Placental epithelial cell (primary cell): ENCODE results near the gene CDS2. TPM values are rescaled to one million over a fixed set of nuclear protein-coding genes. Genes with fewer than 3 reads are reported as not detected.

Source experiments
- small RNA-seq: library from RNA; depleted of rRNA; stranded (forward); fragments of <200 nt; gene quantifications from one replicate; pipeline ENCODE3, GENCODE V24; 2012
- total RNA-seq: library from RNA; depleted of rRNA; stranded (reverse); fragments of >200 nt; gene quantifications from 2 replicates; pipeline ENCODE4 v1.2.3, GENCODE V29; 2012

CDS2 gene
- total RNA-seq = 13.0 and 38.0 TPM in 2 replicates

DNA sequence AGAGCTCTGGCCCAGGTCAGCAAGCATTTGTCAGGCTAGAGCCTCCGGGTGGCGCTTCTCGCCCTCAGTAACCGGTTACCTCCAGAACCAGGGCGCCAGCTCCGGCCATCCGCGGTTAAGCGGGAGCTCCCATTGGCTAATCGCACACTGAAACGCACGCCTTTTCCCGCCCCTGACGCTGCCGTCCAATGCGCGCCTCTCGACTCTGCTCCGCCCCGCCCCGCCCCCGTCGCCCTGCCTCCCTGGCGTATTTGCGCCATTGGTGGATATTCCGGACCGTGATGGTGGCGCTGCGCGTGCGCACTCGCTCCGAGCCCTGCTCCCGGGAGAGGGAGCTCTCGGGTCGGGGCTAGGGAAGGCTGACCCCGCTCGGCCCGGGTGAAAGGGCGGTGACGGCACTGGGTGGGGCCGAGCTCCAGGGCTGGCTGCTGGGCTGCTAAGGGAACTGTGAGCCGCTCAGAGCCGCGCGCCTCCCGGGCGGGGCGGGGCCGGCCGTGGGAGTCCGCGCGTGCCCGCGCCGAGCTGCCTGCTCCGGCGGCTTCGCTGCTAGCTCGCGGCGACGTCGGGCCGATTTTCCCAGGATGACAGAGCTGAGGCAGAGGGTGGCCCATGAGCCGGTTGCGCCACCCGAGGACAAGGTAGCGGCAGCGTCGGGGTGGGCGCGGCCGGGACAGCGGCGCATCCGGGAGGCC, at the start of gene CDS2:
Gene CDS2, plus strand, starts transcription at position 497 of the 692 bp plus-strand sequence. Its CDS starts 85 bp downstream, at position 582.

DNA sequence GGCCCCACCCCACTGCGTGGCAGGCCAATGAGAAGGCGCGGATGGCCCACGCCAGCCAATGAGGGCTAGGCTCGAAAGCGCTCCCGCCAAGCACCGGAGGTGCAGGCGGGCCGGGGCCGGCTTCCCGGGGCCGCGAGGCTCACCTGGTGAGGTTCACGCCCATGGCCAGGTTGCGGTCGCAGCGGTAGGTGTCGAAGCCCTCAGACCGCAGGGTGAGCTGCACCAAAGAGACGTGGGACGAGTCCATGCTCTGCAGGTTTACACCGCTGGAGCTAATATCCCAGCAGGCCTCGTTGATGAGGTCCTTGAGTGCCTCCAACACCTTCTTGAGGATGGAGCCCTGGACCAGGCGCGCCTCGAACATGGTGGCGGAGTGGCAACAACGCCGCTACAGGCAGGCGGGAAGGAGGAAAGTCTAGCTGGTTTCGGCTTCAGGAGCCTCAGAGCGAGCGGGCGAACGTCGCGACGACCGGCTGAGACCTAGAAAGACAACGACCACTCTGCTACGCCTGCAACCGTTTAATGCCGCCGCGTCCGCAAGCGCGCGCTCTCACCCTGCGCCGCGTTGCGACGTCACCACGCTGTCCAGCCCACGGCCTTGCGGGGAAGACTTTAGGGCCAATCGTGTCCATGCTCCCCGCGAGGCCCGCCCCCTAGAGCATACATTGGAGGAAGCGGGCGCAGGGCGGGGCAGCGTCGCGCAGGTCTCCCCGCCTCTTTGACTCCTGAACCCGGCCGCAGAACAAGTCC, 7.2 kb upstream of the CDS2 start, which contains the start of gene PCNA:
Gene PCNA, minus strand, starts transcription at position 524 of the 750 bp plus-strand sequence. Its CDS starts 160 bp downstream, at position 364.

Small RNAs within 50 kb of the gene (small RNA-seq; reads per million reads assigned to genes)
- gene RF00019 (not detected), gene RF00568 (not detected), gene RNA5SP474 (0.75 reads per million, percentile 45 among the genes with 10 or more reads in this experiment)

Other genes with a start within 250 kb of the CDS2 start
- 36.5 and 58.9 TPM in 2 replicates for gene SLC23A2, start 125.5 kb upstream of the CDS2 start, total RNA-seq
- 65.6 and 111 TPM in 2 replicates for gene TMEM230, start 13.9 kb upstream of the CDS2 start, total RNA-seq
- 78.1 and 137 TPM in 2 replicates for gene PCNA, start 7.0 kb upstream of the CDS2 start, total RNA-seq
- gene PROKR2, start 189.9 kb downstream of the CDS2 start, total RNA-seq = not detected in 2 replicates